DMS53 treated with DMSO at 0.1 percent for 48 hours (cell line): ENCODE data around the gene TMEM92.

ENCODE experiments used
- DNase-seq: peaks from one replicate; lab custom pipeline; 2025; ENCODE audit not compliant: unreplicated experiment; lab: John Stamatoyannopoulos, UW

TMEM92 gene

DNA sequence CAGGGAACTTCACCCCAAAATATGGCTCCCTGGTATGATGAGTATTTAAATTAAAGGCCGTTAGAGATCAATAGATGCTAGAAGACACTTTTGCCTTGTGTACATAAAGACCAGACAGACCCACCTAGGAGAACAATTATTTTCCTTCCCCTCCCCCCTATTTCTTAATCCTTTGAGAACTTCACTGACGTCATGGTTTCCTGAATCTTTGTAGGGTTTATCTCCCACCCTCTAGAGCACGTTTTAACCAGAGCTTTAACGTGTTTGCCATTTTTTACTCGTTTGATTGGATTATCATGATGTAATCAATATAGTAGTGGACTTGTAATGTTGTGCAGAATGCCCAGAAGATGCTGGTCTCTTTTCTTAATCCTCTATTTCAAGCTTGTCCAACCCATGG is 48.8 kb downstream of the TMEM92 start:
- no peak for DNase-seq

DNA sequence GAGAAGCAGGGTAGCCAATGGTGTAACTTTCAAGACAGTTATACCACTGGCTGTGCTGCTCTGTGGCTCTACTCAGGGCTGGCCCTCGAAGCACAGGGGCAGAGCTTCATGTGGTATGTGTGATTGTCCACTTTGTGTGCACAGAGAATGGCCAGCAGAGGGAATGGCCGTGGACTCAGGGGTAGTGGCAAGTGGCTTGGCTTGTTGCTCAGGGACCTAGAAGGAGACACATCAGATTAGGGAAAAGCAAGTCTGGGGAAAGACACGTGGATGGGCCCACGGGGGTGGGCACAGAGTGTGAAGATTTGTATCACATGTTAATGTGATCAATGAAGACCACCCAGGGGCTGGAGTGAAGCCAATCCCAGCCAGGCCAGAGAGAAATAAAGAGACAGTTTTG is 51.6 kb downstream of the TMEM92 start:
- DNase-seq = no peak

DNA sequence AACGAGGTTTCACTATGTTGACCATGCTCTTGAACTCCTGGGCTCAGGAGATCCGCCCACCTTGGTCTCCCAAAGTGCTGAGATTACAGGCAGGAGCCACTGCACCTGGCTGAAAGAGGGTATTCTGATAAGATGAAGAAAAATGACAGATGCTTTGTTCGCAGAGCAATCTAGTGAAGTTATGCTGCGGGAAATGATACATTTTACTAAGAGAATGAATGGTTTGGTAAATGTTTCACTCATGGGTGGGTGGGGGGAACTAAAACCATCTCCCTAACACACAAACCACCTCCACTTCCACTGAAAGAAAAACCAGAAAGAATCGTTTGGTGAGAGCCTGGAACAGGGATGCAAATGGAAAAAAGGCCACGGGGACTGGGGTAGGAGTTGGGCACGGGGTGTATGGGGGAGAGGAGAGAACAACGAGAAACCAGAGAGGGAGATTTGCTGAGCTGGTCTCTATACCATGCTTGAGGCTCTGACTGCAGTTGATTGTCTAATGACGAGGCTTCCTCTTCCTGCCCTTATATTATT is 52.6 kb downstream of the TMEM92 start:
- DNase-seq = no peak

DNA sequence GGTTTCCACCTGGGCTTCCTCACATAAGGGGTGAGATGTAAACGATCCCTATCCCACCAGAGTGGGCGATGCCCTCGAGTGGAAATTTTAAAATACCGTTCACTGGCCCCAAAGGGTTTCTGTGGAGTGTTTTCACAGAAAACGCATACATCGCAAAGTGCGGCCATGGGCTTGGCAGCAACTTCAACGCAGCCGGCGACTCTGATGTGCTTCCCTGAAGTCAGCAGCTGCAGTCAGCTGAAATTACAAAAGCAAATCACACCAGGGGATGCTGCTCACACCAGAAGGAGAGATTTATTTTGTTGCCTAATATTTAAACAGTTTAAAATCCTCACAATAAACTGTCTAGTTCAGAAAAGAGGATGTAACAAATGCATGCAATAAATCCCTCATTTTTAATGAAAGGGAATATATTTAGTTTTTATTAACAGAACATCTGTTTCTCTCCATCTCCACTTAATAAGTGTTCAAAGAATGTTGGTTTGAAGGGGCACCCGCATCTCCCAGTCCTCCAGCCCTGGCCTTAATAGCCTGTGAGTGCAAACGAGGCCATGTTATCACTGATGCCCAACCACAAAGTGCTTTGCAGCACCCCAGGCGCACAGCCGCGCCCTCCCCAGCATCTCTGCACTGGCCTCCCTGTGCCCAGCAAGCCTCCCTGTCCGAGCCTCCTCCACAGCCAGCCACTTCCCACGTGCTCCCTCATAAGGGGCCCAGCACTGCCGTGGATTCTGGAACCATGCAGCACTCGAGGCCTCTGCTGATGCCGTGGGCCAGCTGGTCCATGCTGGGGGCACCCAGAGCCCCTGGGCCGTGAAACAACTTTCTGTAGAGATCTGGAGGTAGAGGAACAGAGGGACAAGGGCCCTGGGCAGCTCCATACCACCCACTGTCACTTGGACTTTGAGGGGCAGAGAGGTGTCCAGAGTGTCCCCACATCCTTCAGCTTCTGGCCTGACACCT is 54.4 kb downstream of the TMEM92 start:
- DNase-seq = no peak

DNA sequence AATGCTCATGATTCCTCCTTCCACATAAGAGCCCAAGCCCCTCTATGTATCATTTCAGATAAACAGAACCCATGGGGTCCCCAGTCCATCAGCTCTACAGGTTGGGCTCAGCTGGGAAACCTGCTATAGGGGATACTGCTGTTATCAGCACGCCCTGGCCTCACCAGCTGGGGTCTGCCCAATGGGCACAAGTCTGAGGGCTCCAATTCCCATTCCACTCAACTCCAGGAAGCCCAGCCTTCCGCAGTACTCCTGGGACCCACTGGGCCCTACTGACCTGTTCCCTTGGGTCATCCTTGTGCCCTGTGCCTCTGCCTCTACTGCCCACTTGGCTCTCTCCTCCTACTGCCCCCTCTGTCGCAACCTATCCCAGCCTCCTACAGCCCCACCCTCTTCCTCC is 55.5 kb downstream of the TMEM92 start:
- no peak for DNase-seq

DNA sequence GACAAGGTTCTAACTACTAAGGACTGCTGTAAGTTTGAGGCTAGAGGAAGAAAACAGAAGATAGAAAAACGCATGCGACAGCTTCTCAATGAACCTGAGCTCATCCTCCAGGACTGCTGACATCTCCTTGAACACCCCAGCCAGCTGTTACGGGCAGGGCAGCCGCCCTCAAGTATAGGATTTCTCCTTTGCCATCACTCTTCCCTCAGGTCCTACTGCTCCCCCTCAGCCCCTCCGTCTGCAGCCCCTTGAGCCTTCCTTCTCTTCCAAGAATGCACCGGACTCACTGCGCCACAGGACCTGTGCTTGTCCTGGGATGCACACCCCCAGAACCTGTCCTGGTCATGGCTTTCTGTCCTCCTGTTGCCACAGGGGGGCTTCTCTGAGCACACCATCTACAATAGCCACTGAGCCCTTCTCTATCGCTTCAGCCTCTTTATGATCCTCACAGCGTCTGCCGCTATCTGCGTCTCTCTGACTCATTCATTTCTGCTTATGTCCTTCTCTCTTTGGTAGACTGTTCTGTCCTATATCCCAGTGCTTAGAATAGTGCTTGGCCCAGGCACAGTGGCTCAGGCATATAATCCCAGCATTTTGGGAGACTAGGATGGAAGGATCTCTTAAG is 56.0 kb downstream of the TMEM92 start:
- DNase-seq = no peak
